ENCODE results near the gene THAP7. TPM values are rescaled to one million over a fixed set of nuclear protein-coding genes. Genes with fewer than 3 reads are reported as not detected.
A peak's percentile ranks its signal among the peaks of the same experiment; 100 is the strongest.

Gene THAP7
- total RNA-seq, 1 donor = 22.9 TPM

DNA sequence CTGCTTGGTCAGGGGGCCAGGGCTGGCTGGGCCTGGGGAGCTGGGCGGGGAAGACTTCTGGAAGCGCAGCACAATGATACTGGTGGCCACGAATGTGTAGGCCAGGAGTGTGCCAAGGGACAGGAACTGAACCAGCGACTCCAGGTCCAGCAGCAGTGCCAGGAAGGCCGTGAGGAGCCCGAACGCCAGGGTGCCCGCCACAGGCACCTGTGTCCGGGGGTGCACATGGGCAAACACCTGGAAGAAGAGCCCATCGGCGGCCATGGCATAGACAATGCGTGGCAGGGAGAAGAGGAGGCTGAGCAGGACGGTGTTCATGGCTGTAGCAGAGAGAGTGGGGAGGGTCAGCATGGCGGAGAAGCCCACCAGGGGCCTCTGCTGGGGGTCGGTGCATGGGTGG is 28.1 kb upstream of the THAP7 start:
- H3K4me3 ChIP-seq (ENCODE audit: low read depth, low read length) = no peak overlapping the region
- no peak for DNase-seq (ENCODE audit: low read depth)
- no peak for TF ChIP-seq CTCF (IDR thresholded peaks at IDR 0.05; ENCODE audit: insufficient read depth, low read depth, low read length)

GRCh38 chr22:21029486-21030025 is 27.6 kb upstream of the THAP7 start:
- no peak overlapping the region for H3K4me3 ChIP-seq (ENCODE audit: low read depth, low read length)
- DNase-seq (ENCODE audit: low read depth) = no peak
- no peak for TF ChIP-seq CTCF (IDR thresholded peaks at IDR 0.05; ENCODE audit: insufficient read depth, low read depth, low read length)

GRCh38 chr22:21028277-21029251 is 26.6 kb upstream of the THAP7 start:
- no peak for DNase-seq (ENCODE audit: low read depth)
- no peak for TF ChIP-seq CTCF (IDR thresholded peaks at IDR 0.05; ENCODE audit: insufficient read depth, low read depth, low read length)
- no peak overlapping the region for H3K4me3 ChIP-seq (ENCODE audit: low read depth, low read length)

DNA sequence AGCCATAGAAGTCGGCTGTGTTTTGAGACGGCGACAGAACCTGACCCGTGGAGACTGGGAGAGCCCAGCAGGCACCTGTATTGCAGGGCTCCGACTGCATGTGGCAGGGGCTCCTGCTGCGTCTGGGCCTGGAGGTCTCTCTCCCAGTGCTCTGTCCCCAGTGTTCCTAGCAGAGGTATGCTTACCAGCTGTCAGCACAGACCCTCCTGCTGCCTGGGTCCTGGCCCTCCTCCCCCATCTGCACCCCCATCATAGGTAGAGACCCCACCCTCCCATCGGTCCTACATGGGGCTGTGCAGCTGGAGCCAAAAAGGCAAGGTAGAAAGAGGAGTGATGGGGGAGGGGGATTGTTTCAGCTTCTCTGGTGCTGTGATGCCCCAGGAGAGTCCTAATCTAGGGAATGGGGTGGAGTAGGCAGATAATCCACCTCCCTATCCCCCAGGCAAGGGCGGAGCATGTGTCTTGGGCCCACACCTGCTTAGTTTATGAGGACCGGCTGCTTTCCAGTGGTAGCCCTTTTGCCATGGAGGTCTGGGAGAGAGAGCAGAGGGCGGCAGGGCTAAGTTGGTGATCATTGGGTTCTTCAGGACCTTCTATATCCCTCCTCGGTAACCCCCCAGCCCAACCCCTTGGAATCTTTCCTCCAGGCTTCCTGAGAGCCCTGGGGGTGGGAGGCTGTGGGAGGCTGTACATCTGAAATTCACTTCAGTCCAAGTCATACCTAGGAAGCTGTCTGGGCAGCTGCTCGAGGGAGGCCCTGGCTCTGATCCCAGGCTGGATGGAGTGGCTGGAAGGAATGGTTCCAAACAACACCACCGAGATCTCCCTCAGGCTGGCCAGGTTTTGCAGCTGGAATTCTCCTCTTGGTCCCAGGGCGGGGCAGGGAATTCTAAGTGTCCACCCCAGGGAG is 25.1 kb upstream of the THAP7 start:
- no peak overlapping the region for H3K4me3 ChIP-seq (ENCODE audit: low read depth, low read length)
- TF ChIP-seq CTCF (IDR thresholded peaks at IDR 0.05; ENCODE audit: insufficient read depth, low read depth, low read length) = no peak
- peak; percentile 29 for DNase-seq (ENCODE audit: low read depth)

DNA sequence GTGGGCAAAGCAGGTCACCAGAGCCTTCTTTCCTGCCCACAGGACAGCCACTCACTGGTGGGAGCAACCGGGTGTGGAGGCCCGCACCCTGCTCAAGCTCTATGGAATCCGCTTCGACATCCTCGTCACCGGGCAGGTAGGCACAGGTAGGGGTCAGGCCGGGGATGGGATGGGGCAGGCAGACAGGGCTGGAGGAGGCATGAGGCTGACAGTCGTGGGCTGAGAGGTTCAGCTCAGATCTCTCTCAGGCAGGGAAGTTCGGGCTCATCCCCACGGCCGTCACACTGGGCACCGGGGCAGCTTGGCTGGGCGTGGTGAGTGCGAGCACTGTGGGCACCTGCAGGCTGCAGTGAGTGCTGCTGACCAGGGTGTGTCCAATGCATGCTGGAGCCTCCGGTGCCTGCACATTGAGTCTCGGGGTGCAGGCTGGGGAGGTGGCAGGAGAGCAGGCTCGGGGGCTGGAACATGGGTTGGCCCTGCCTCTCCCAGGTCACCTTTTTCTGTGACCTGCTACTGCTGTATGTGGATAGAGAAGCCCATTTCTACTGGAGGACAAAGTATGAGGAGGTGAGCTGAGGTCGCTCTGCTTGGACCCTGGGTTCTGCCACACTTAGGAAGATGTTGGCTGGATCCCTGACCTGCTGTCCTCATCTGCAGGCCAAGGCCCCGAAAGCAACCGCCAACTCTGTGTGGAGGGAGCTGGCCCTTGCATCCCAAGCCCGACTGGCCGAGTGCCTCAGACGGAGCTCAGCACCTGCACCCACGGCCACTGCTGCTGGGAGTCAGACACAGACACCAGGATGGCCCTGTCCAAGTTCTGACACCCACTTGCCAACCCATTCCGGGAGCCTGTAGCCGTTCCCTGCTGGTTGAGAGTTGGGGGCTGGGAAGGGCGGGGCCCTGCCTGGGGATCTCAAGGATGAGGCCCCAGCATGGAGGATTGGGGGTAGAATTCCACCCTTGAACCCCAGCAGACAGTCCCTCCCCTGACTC is 24.1 kb upstream of the THAP7 start:
- H3K4me3 ChIP-seq (ENCODE audit: low read depth, low read length) = no peak overlapping the region
- TF ChIP-seq CTCF (IDR thresholded peaks at IDR 0.05; ENCODE audit: insufficient read depth, low read depth, low read length) = no peak
- DNase-seq (ENCODE audit: low read depth) = no peak
